ENCODE measurements around the gene TIAM2.
A peak's percentile ranks its signal among the peaks of the same experiment; 100 is the strongest.

TIAM2 gene

DNA sequence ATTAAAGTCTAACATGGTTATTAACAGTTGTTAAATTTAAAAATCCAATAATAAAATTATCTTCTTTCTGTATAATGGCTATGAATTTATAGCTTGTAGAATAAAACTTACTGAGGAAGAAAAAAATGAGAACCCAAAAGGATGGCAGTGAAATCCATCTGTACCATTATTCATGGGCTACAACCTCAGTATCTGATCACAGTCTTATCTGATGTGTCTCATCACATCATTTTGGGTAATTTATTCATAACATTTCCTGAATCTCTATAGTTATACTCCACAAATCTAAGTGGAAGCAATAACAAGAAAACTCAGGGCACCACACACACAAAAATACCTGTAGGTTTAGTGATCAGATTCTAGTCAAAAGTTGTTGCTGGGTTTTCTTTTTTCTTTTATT, 276.0 kb downstream of the TIAM2 start:
- H3K4me3 ChIP-seq (replicated peaks in 1 of 2; ENCODE audit: low read depth in 2 of 2, low read length in 2 of 2): no peak overlapping the region
- no peak for DNase-seq (ENCODE audit: low read depth in 2 of 2)
- no peak for TF ChIP-seq CTCF (IDR thresholded peaks at IDR 0.05; ENCODE audit: low read depth, low read length)

- TF ChIP-seq CTCF (IDR thresholded peaks at IDR 0.05; ENCODE audit: low read depth, low read length): no peak
- H3K4me3 ChIP-seq (replicated peaks in 1 of 2; ENCODE audit: low read depth in 2 of 2, low read length in 2 of 2): no peak overlapping the region
- DNase-seq (ENCODE audit: low read depth in 2 of 2): peak; percentile 44 to 51
These were observed 277.5 kb downstream of the TIAM2 start for GRCh38 chr6:155272353-155273232.

DNA sequence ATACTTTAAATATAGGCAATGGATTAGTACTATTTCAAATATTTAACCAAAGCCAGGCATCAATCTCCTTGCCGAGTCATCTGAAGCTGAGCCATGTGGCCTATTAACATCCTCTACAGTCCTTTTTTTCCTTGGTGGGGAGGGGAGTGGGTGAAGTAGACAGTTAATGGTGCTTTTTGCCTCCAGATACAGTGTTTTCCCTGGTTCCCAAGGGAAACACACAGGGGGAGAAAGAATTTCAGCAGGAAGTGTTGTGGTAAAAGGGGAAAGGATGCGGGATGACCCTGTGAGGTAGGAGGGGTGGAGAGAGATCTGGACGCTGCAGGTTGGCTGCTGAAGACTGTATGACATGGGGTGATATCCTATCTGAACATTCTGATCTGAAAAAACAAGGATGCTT, 278.3 kb downstream of the TIAM2 start:
- no peak for TF ChIP-seq CTCF (IDR thresholded peaks at IDR 0.05; ENCODE audit: low read depth, low read length)
- DNase-seq (ENCODE audit: low read depth in 2 of 2): peak; percentile 88 to 97
- no peak overlapping the region for H3K4me3 ChIP-seq (replicated peaks in 1 of 2; ENCODE audit: low read depth in 2 of 2, low read length in 2 of 2)

DNA sequence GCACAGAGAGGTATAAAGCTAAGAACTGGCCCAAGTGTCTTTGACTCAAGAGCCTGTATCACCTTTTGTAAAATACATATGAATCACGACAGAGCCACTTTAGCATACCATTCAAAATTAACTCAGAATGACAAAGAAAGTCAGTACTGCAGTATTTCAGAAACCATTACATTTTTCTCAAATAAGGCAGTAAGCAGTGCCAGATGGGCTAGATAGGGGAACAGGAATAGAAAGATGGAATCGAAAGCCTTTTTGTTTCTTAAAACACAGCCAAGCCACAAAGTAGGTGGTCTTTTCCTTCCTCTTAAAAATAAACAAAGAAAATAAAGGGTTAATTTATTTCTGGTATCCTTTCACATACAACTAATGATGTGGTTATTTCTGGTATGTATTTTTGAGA, 279.0 kb downstream of the TIAM2 start:
- DNase-seq (ENCODE audit: low read depth in 2 of 2): peak in 1 of 2 donors; percentile 53
- no peak overlapping the region for H3K4me3 ChIP-seq (replicated peaks in 1 of 2; ENCODE audit: low read depth in 2 of 2, low read length in 2 of 2)
- TF ChIP-seq CTCF (IDR thresholded peaks at IDR 0.05; ENCODE audit: low read depth, low read length): no peak

- no peak for TF ChIP-seq CTCF (IDR thresholded peaks at IDR 0.05; ENCODE audit: low read depth, low read length)
- peak; percentile 28 to 73 for DNase-seq (ENCODE audit: low read depth in 2 of 2)
- H3K4me3 ChIP-seq (replicated peaks in 1 of 2; ENCODE audit: low read depth in 2 of 2, low read length in 2 of 2): no peak overlapping the region
These were observed 279.4 kb downstream of the TIAM2 start for GRCh38 chr6:155274533-155274932.

DNA sequence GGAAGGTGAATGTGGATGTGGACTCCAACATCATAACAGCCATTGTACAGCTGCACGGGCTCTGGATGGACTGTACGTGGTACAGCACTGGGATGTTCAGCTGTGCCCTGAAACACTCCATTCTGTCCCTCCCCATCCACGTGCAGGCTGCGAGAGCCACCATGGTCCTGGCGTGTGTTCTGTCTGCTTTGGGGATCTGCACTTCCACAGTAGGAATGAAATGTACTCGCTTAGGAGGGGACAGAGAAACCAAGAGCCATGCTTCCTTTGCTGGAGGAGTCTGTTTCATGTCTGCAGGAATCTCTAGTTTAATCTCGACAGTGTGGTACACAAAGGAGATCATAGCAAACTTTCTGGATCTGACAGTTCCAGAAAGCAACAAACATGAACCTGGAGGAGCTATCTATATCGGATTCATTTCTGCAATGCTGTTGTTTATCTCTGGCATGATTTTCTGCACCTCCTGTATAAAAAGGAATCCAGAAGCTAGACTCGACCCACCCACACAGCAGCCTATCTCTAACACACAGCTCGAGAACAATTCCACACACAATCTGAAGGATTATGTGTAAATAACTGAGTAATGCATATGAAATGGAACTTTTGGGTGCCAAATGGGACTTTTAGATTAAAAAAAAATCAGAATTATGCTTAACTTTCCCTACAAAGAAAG, 280.8 kb downstream of the TIAM2 start:
- TF ChIP-seq CTCF (IDR thresholded peaks at IDR 0.05; ENCODE audit: low read depth, low read length): no peak
- no peak overlapping the region for H3K4me3 ChIP-seq (replicated peaks in 1 of 2; ENCODE audit: low read depth in 2 of 2, low read length in 2 of 2)
- DNase-seq (ENCODE audit: low read depth in 2 of 2): peak; percentile 38 to 52

All from cardiac fibroblast (primary cell).